GM19438 (cell line): ENCODE measurements around the gene SDC4.
A peak's percentile ranks its signal among the peaks of the same experiment; 100 is the strongest.

Experiments
- ATAC-seq: cut with Tn5 transposase; IDR thresholded peaks from one replicate; pipeline ENCODE4 v1.9.1; 2021; ENCODE audit warnings: low read depth; ENCODE audit not compliant: unreplicated experiment

Gene SDC4, protein sequence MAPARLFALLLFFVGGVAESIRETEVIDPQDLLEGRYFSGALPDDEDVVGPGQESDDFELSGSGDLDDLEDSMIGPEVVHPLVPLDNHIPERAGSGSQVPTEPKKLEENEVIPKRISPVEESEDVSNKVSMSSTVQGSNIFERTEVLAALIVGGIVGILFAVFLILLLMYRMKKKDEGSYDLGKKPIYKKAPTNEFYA

DNA sequence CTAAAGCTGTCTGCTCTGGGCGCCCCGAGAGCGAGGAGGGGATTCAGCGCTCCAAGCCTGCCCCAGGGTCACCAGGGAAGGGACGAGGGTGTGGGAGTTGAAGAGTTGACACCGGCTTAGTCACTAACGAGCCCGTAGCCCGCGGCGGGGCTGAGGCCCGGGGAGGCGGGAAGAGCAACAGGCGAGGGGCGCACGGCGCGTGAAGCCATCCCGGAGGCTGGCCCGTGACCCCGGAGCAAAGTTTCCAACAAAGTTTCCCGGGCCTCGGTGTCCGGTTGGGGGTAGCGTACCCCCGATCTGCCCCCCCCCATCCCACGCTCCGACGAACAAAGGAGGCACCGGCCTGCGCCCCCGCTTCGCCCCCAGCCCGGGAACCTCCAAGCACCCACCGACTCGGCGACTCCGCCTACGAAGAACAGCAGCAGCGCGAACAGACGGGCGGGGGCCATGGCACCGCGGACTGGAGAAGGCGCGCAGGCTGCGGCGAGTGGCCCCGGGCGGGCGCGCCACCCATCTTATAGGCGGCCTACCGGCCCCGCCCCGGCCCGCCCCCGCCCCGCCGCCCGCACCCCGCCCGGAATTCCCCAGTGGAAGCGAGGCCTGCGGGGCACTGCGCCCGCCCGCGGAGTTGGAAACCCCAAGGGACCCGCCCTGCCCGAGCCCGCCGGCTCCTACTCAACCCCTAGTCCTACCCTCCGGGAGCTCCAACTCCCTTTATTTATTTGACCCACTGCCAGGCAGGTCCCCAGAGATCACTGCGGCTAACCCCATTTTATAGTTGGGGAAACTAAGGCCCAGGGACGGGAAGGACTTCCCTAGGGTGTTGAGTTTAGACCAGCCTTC is at the start of gene SDC4:
TSS of gene SDC4 (minus strand) at position 489 of the 843 bp plus-strand sequence. CDS start at position 449, 40 bp downstream.
- ATAC-seq: no peak

DNA sequence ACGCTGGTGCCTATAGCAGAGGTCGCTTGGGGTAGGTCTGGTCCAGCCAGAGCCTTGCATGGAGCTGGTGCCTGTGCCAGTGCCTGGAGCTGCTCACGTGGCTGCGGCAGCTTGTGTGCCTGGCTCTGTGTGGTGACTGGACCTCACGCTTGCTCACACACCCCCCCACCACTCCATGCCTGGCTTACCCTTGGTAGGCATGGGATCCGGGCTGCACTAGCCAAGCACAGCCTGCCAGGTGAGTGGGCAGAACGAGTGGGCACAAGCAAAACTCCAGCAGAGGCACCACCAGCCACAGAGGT is 46.8 kb upstream of the SDC4 start:
- ATAC-seq: no peak

DNA sequence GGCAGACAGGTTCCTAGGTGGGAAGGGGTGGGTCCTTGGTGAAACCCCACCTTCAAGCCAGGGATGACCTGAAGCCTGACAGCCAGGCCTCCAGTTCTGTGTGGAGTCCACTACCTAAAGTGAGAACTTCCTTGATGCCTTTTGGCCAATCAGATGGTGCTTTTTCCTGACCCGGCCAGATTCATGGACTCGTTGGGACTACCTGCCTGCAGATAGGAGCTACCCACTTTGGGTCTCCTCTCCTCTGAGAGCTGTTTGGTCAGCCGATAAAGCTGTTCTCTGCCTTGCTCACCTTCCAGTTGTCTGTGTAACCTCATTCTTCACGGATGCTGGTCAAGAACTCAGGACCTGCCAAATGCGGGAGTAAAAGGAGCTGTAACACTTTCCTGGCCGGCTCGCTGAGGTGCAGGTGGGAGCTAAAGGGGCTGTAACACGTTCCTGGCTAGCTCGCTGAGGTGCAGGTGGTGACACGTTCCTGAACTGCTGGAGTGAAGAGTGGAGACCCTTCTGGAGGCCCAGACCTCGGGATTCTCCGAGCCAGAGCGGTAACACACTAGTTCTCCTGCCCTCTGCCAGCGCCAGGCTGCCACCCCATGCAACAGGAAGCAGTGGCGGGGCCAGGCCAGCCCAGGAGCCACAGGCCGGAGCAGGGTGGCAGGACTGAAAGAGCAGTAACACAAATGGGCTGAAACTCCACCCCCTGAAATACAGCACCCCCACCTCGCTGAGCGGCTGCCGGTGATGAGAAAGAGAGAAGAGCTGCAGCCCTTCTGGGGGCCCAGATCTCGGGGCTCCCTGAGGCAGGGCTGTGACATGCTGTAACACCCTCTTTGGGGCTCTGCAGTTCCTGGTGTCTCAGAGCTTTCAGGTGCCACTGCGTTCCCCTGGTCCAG is 46.2 kb upstream of the SDC4 start:
- no peak for ATAC-seq

DNA sequence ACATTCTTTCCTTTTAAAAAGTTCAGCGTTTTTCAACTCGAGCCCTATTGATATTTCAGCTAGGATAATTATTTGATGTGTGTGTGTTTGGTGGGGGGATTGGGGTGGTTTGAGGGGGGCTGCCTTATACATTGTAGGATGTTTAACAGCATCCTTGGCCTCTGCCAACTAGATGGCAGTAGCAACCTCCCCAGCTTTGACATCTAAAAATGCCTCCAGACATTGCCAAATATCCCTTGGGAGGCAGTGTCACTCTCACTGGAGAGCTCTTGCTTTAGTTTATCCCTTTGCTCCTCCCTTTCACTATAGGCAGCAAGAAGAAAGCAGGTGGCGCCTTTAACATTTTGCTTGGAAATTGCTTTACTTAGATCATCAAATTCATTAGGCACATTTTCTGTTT is 44.5 kb upstream of the SDC4 start:
- ATAC-seq: no peak

DNA sequence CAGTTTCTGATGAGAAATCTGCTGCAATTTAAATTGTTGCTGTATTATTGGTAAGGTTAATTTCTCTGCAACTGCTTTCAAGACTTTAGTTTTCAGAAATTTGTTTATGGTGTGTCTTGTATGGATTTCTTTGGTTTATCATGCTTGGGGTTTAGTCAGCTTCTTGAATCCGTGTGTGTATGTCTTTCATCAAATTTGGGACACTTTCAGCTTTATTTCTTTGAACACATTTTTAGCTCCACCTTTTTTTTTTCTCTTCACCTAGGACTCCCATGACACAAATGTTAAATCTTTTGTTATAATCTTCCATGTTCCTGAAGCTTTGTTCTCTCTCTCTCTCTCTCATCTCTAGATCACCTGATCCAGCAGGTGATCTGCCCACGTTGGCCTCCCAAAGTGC is 43.3 kb upstream of the SDC4 start:
- ATAC-seq: no peak

DNA sequence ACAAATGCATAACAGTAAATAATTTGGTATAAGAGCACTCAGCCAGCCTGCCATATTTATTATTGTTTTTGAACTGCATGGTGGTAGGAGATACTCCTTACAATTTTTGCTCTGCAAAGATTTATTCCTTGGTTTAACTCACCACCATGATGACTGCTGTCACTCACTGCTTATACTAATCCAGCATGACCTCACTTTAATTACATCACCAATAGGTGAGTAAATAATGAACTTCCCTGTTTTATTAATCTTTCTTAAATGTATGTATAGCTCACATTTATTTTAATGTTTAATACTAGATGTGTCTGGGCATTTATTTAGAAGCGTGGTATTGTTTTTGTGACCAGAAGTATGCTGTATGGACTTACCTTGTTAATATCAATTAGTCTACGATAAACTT is 42.7 kb upstream of the SDC4 start:
- no peak for ATAC-seq

DNA sequence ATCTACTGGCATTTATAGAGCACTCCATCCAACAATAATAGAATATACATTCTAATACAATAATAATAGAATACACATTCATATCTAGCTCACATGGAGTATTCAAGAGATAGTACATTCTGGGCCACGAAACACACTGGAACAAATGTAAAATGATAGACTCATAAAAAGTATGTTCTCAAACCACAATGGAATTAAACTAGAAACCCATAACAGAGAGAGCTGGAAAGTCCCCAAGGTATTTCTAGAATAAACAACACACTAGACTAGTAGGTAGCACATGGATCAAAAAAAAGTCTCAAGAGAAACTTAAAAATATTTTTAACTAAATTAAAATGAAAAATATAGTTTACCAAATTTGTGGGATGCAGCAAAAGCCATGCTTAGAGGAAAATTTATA is 39.0 kb upstream of the SDC4 start:
- no peak for ATAC-seq

DNA sequence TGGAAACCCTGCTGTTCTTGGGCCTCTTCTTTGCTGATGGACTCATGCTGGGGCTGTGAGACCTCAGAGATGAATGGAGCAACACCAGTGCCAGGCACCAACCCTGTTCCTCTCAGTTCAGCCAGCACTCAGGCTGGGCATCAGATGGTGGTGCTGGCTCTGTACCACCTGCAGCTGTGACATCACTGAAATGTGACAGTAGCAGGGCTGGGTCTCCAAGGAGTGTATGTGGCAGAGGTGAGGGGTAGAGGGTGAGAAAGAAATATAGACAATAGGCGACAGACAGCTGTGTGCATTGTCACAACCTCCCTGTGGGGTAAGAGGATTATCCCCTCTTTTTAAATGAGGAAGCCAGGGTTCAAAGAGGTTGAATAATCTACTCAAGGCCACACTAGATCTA is 30.0 kb upstream of the SDC4 start, which contains the start of gene TP53TG5:
TSS of gene TP53TG5 (minus strand) at position 135 of the 400 bp plus-strand sequence. CDS start at position 46, 89 bp downstream.
- no peak for ATAC-seq

DNA sequence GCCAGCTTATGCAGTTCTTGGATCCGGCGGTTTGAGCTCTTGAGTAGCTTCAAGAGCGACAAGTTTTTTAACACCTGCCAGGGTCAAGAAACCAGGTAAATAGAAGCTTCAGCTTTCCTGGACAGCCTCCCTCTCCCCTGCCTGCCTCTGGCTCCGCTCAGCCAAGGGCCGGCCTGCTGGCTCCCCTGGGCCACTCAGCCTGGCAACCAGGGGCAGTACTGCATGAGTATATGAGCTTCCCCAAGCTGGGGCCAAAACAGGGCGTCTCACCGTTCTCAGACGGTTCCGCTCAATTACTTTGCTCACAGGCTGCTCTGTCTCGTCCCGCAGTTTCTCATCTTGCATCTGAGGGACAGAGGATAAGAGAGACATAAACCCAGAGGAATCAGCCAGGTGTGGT is 29.0 kb upstream of the SDC4 start:
- no peak for ATAC-seq

DNA sequence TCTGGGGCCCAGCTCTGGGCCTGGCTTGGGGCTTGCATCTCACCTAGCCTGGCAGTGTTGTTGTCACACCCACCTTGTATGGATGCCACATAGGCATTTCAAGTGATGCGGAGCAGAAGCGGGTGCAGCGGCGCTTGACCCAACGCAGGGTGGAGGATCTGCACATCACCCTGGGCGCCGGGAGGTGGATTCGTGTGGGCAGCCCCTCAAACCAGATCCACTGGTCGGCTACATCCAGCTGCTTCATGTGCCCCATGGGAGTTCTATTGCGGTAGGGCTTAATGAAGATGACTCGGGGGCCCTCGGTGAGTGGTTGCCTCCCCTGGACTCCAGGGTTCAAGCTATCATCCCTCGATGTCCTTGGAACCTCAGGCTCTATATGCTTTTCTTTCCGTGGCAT is 26.7 kb upstream of the SDC4 start:
- no peak for ATAC-seq

DNA sequence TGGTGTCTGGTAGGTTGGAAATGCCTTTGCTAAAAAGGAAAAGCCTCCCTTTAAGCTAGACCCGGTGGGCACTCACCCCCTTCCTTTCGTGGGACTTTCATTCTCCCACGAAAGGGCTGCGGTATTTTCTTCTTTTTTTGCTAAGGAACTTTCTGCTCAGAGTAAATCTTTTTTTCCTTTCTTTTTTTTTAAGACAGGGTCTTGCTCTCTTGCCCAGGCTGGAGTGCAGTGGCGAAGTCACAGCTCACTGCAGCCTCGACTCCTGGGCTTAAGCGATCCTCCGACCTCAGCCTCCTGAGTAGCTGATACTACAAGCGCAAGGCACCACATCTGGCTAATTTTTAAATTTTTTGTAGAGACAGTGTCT is 25.9 kb upstream of the SDC4 start:
- ATAC-seq: no peak

DNA sequence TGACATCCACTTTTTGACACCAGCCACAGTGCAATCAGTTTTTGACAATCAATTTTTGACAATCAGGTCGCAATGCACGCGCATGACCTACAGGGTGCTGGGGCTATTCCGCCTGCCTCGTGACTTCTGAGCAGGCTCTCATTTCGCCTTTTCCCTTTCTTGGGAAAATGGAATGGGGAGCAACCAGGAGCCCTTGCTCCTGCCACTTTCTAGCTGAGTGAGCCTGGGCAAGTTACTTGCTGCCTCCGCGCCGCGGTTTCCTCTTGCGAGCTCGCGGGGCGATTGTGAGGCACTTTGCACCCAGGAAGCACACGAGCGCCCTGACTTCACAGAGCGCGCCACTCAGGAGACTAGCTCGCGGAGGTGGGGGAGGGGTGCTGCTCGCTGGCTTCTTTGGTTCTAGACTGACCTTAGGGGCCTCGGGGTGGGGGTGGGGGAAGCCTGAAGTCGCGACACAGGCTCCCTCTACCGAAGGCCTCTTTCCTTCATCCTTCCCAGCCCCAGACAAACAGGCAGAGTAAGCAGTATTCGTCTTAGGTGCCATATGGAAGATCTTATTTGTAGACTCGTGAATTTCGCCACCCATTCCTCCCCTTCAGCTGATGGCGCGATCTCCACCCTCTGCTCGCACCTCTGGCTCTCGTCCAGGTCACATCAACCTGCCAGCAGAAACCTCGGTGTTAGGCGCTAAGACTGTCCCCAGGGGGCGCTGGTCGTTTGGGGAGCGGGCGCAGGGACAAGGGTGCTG is 25.3 kb upstream of the SDC4 start:
- no peak for ATAC-seq

DNA sequence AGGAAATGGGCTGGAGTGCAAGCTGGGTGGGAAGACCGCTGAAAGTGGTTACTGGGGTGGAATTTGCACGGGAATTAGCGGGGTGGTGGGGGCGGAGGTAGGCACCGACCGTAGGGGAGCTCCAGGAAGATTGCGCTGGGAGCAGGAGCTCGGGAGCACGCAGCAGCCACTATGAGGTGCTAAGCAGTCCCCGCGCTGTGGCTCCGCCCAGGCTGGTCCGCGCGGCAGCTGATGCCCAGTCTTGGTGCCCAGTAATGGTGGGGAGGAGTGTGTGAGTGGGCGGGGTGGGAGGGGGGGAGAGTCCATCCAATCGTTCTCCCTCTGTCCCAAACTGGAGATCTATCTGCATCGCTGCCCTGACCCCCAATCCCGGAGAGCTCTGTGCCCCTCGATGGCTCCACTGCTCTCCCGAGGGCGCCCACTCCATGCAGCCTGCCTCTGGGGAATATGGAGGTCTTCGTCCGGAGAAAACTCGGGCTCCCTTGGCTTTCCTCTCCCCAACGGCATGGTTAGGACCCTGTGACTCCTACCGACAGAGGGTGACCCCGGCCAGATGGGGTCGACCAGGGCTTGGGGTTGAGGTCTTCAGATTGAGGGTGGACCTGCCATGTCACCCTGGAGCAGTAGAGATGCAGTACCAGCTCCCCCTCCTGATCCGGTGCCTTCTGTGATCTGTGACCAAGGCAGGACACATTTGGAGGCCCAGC is 24.6 kb upstream of the SDC4 start:
- ATAC-seq: no peak

DNA sequence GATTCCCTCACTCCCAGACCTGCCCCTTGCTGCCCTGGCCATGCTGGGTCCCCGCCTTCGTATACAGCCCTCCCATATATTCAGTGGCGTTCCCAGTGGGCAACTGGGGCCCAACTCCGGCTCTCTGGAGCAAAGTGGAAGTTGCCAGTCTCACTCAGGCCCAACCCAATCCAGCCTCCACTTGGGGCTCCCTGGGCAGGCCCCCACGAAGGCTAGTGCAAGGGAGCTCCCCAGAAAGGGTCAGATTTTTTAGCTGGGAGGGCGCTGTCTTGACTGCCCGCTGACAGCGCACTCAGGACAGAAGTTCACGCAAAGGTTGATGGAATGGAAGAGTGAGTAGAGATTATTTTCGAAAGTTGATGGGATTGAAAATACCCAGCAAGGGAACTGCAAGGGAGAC is 24.0 kb upstream of the SDC4 start:
- ATAC-seq: no peak

DNA sequence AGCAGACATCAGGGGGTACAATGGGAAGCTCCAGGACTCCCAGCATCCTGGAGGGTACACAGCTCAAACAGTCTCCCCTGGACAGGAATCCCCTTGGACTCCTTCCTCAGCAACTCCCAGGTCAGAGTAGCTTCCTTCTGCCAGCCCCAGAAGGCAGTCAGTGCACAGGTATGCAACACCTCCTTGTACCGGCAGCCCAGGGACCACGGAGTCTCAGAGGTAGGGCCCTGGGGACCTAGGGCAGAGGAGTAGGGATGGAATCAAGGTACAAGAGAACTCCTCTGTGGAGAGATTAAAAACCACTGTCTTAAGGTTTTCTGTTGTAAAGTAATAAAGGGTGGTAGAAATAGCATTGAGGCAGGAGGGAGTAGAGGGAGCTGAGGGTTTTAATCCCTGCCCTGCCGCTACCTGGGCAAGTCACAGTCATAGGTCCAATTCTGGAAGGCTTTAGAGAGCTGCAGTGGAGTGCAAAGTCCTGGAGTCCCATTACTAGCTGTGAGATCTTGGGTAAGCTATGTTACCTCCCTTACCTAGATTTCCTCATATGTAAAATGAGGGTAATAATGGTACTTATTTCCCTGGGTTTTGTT is 22.4 kb upstream of the SDC4 start:
- ATAC-seq: no peak

DNA sequence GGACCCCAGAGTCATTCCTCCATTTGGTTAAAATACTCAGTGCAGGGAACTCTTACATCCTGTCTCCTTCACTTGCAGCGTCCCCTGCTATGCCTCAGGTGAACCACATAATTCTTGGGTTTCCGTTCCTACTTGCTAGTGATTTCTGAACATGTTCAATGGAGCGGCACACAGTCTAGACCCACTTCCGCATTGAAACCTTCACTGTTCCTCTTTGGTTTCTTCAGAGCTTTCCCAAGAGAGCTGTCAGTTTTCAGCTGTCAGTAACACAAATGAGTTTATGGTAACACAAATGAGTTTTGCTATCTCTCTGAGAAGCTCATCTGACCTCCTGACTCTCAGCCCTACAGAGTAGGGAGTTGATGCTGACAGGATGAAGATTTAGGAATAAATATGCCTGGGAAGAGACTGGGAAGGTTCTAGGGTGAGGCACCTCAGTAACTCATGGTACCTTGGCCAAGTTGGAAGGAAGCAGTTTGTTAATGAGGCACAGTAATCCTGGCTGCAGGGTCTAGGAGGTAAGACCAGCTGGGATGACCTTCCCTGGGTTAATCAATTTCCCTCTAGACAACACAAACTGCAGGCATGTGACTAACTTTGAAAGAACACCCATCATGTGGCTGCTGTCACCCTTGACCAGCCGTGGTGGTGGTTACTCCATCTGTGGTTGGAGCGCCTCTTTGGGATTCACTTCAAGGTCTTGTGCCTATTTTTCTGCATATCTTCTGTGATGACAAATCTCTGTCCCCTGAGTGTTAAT is 20.2 kb upstream of the SDC4 start:
- peak; percentile 76 for ATAC-seq

DNA sequence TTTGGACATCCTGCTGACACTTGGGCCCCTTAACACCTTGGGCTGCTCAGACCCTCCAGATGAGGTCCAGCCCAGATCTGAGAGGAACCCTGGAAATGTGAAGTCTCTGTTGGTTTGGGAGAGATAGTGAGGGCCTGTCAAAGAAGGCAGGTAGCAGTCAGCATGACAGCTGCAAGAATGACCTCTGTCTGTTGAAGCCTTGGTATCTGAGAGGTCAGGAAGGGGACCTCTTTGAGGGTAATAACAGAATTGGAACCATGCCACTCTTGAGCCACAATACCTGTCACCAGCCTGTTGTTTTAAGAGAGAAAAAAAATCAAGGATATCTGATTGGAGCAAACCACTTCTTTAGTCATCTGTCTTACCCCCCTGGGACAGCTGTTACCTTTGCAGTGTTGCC is 18.9 kb upstream of the SDC4 start:
- ATAC-seq: no peak

DNA sequence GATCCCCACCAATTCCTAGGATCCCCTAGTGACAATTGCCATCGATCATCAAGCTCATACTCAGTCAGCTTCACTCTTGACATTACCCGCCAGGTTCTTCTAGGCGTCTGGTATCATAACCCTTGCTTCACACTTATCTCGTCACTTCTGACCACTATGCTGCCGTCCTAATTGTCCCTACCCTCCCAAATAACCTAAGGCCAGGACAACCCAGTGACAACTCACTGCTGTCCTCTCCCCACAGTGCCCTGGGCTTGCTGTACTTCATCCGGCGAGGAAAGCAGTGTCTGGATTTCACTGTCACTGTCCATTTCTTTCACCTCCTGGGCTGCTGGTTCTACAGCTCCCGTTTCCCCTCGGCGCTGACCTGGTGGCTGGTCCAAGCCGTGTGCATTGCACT is 18.4 kb upstream of the SDC4 start:
- no peak for ATAC-seq

DNA sequence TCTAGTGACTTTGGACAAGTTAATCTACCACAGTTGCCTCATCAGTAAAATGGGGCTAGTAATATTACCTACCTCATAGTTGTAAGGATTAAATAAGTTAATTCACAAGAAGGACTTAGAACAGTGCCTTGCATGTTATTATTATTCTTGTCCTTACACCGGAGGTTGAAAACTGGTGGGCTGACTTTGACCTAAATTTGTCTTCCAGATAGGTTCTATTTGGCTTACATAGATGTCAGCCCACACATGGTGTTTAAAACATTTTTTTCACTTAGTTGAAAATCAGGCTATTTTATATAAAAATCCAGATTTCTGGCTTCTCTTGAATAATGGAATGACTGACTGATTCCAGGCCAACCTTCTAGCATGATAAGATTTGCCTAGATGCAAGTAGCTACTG is 18.0 kb upstream of the SDC4 start:
- no peak for ATAC-seq
